AG04449 (cell line): ENCODE measurements around the gene KCTD16.

ENCODE experiments used
- CTCF ChIA-PET: fragments of 350-600 bp; formaldehyde crosslinking; extraction: SDS; loops from one replicate; lab custom pipeline; 2021; ENCODE audit warnings: antibody characterized with exemption; lab: Yijun Ruan, JAX
- POLR2A ChIA-PET: fragments of 400-600, 350-600 bp; formaldehyde crosslinking; extraction: SDS; loops from one replicate; lab custom pipeline; 2020; ENCODE audit warnings: antibody characterized with exemption, inconsistent platforms; lab: Yijun Ruan, JAX
- DNase-seq: peaks from one replicate; pipeline ENCODE4 v3.0.0-alpha.2; 2010; ENCODE audit warnings: low read depth, low spot score
- H3K4me3 ChIP-seq: 2 replicates; pipeline ENCODE4 v1.5.1; 2011; ENCODE audit warnings: low read depth, mild to moderate bottlenecking, control low read depth, low read length
- CTCF ChIP-seq: IDR thresholded peaks from one replicate; pipeline ENCODE4 v1.5.1; 2011; ENCODE audit warnings: mild to moderate bottlenecking, moderate library complexity, low read length, control low read depth, inconsistent platforms; ENCODE audit not compliant: insufficient read depth; ENCODE audit errors: missing control alignments

KCTD16 gene

GRCh38 chr5:144484124-144484897 lies 313.6 kb downstream of the KCTD16 start:
- DNase-seq, result peak; percentile 53
- no peak for TF ChIP-seq CTCF
- ChIA-PET CTCF (interaction anchor here (0.7 kb wide), 1 partner anchor 877 kb away, joined by 3 read pairs; no protein-coding TSS in a partner anchor), POLR2A (interaction anchor here (0.6 kb wide), 1 partner anchor 16 kb away, joined by 3 read pairs; no protein-coding TSS in a partner anchor)
- H3K4me3 ChIP-seq, result no peak overlapping the region

GRCh38 chr5:144485540-144485939 lies 314.9 kb downstream of the KCTD16 start:
- ChIA-PET POLR2A (no interaction called here), CTCF (interaction anchor here (1.0 kb wide), 1 partner anchor 19 kb away, joined by 3 read pairs; no protein-coding TSS in a partner anchor)
- DNase-seq, result no peak
- H3K4me3 ChIP-seq, result no peak overlapping the region
- no peak for TF ChIP-seq CTCF

- ChIA-PET POLR2A (no interaction called here), CTCF (interaction anchor here (1.2 to 1.9 kb wide), 4 partner anchors 8 to 860 kb away, joined by 3 to 6 read pairs (median 5); no protein-coding TSS in a partner anchor)
- H3K4me3 ChIP-seq, result no peak overlapping the region
- no peak for TF ChIP-seq CTCF
- no peak for DNase-seq
Observed at GRCh38 chr5:144487207-144487606, 316.5 kb downstream of the KCTD16 start.

GRCh38 chr5:144487761-144488160 lies 317.1 kb downstream of the KCTD16 start:
- TF ChIP-seq CTCF, result no peak
- H3K4me3 ChIP-seq, result no peak overlapping the region
- ChIA-PET POLR2A (no interaction called here), CTCF (interaction anchor here (1.6 to 1.9 kb wide), 2 partner anchors 9 to 19 kb away, joined by 5 to 6 read pairs; no protein-coding TSS in a partner anchor)
- no peak for DNase-seq

- no peak for TF ChIP-seq CTCF
- ChIA-PET CTCF (no interaction called here), POLR2A (no interaction called here)
- DNase-seq, result no peak
- H3K4me3 ChIP-seq, result no peak overlapping the region
Observed at GRCh38 chr5:144503123-144503522, 332.4 kb downstream of the KCTD16 start.

GRCh38 chr5:144504929-144505577 lies 334.4 kb downstream of the KCTD16 start:
- POLR2A ChIA-PET, result no interaction called here
- CTCF ChIA-PET, result no interaction called here
- no peak for TF ChIP-seq CTCF
- H3K4me3 ChIP-seq, result no peak overlapping the region
- no peak for DNase-seq
